AG04450 (cell line): ENCODE results near the gene ARFGEF3. TPM values are rescaled to one million over a fixed set of nuclear protein-coding genes. Genes with fewer than 3 reads are reported as not detected.
"Not testable (repeated sequence)": the region's sequence is repeated elsewhere in the genome, so short reads cannot be mapped to it uniquely, and the experiment has no call there.

ENCODE experiments used
- CTCF ChIA-PET: fragments of 300-600, 350-600 bp; formaldehyde crosslinking; extraction: SDS; loops from one replicate; lab custom pipeline; 2022; ENCODE audit warnings: antibody characterized with exemption, inconsistent platforms; lab: Charles Lee
- POLR2A ChIA-PET: fragments of 350-600 bp; formaldehyde crosslinking; extraction: SDS; loops from one replicate; lab custom pipeline; 2021; ENCODE audit warnings: antibody characterized with exemption, inconsistent platforms; lab: Yijun Ruan, JAX
- DNase-seq: peaks from one replicate; pipeline ENCODE4 v3.0.0-alpha.2; 2011; ENCODE audit warnings: low read depth, low spot score
- H3K27ac ChIP-seq: one replicate; pipeline ENCODE4 v1.5.1; 2012; ENCODE audit warnings: low read depth, low read length, control low read depth
- H3K27me3 ChIP-seq: one replicate; pipeline ENCODE4 v1.6.0; 2012; ENCODE audit warnings: low read length; ENCODE audit not compliant: control insufficient read depth, insufficient read depth
- H3K4me3 ChIP-seq: 2 replicates; pipeline ENCODE4 v1.5.1; 2011; ENCODE audit warnings: mild to moderate bottlenecking, low read depth, low read length, control low read depth
- H3K9me3 ChIP-seq: 2 replicates; pipeline ENCODE4 v1.5.1; 2012; ENCODE audit warnings: low read length; ENCODE audit not compliant: control insufficient read depth, insufficient read depth
- CTCF ChIP-seq: IDR thresholded peaks from 2 replicates; pipeline ENCODE4 v1.5.1; 2011; ENCODE audit warnings: low read depth, low read length, control low read depth, inconsistent platforms
- polyA plus RNA-seq: library from polyadenylated mRNA; depleted of rRNA; stranded (reverse); fragments of >200 nt; gene quantifications from 2 replicates; pipeline ENCODE4 v1.2.3, GENCODE V29; 2011

ARFGEF3 gene
- polyA plus RNA-seq, 1 experiment: 0.02 TPM

DNA sequence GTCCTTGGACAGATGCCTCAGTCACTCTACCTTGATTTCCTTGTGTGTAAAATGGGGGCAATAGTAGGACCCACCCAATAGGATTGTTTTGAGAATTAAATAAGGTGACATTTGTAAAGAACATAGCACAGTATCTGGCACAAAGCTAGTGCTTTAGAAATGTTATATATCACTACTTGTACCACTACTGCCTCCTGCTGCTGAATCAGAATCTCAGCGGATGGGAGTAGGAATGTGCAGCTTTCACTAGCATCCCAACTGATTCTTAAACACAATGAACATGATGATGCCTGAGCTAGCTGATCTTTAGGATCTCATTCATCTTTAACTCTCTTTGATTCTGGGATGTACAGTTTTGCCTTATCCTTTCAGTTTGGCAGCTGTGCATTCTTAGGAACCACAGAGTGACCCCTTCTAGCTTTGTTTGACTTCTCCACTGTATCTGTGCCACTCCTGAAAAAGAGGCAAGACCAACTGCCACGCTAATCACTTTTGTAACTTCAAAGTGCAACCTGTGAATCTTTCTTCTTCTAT lies 49.4 kb downstream of the ARFGEF3 start:
- H3K27ac ChIP-seq: no peak overlapping the region
- CTCF ChIA-PET: interaction anchor here (1.1 to 1.4 kb wide), 2 partner anchors 23 to 95 kb away, joined by 3 read pairs; no protein-coding TSS in a partner anchor
- no peak for TF ChIP-seq CTCF
- DNase-seq: no peak
- H3K27me3 ChIP-seq: no peaks in the 10 kb centered on the region
- POLR2A ChIA-PET: no interaction called here
- H3K9me3 ChIP-seq: no peaks in the 10 kb centered on the region
- H3K4me3 ChIP-seq: no peak overlapping the region

DNA sequence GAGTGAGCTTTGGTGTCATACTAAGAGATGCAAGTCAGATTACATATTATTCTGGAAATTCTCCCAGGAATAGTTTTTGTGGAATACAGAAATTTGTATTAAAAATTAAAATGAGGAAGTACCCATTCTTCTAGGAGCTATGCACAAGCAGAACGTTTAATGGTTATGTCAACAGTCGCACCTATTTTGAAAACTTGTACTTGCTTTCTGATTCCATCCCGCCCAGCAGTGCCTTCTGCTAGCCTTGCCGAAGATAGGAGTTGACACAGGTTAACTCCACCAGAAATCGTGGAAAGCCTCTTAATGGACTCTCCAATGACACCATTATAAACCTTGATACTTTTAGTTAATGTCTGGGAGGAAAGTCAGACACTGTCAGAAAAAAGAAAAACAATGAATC lies 49.9 kb downstream of the ARFGEF3 start:
- ChIA-PET CTCF (interaction anchor here (1.1 to 1.4 kb wide), 2 partner anchors 23 to 95 kb away, joined by 3 read pairs; no protein-coding TSS in a partner anchor), POLR2A (no interaction called here)
- H3K4me3 ChIP-seq: no peak overlapping the region
- H3K27ac ChIP-seq: no peak overlapping the region
- no peaks in the 10 kb centered on the region for H3K9me3 ChIP-seq
- no peak for TF ChIP-seq CTCF
- no peaks in the 10 kb centered on the region for H3K27me3 ChIP-seq
- DNase-seq: no peak

- DNase-seq, H3K4me3 ChIP-seq, POLR2A ChIA-PET, H3K27ac ChIP-seq, H3K27me3 ChIP-seq, H3K9me3 ChIP-seq: not testable (repeated sequence)
- CTCF ChIA-PET: interaction anchor here (1.4 kb wide), 1 partner anchor 96 kb away, joined by 3 read pairs; no protein-coding TSS in a partner anchor
Measured at GRCh38 chr6:138212530-138212929, 50.8 kb downstream of the ARFGEF3 start.

DNA sequence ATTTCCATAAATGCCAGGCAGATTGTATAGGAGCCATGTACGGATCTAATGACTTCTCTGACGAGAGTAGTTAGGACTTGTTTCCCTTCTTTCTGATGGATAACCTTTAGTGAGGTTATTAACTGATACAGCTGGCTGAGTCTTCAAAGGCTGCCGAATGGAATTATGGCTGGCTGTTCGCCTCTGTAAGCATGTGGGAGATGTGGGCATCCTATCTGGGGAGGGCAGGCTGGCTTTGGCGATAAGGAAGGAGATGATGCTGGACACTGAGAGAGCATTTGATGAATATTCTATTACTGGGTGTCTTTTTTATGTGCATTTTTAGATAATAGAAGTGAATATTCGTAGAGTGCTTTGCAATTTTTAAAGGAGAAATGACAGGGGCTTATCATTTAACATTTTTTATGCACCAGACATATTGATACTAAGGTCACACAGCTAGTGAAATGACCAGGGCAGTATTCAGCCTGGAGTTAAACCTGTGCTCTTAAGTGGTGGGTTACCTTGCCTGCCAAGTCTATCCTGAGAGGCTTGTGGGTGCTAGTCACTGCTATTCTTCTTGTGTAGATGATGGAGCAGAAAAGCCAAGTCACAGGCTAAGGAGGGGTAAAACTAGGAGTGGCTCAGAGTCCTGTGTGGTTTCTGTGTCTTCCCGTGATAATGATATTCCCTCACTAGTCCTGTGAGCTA lies 53.5 kb downstream of the ARFGEF3 start:
- Histone ChIP-seq H3K27me3 (no peaks in the 10 kb centered on the region), H3K4me3 (no peak overlapping the region), H3K27ac (no peak overlapping the region), H3K9me3 (no peaks in the 10 kb centered on the region)
- POLR2A ChIA-PET: no interaction called here
- CTCF ChIA-PET: no interaction called here
- no peak for DNase-seq
- no peak for TF ChIP-seq CTCF

DNA sequence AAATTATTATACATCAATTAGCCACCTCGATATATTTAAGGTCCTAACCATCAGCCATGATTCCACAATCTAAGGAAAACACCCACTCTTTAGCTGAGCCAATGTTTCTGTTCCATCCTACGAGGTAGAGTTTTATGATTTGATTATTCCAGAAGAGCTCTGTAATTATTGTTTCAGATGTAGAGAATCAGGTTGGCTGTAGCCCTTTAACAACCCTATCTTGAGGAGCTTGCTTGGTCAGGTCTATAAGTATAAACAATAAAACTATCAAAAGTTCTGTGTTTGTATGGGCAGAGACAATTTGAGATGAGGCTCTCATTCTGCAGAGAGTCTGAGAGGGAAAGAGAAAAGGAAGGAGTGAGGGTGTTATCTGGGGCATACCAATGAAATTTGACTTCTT lies 56.7 kb downstream of the ARFGEF3 start, which contains the start of gene PBOV1:
Gene PBOV1, minus strand, starts transcription at position 43 of the 400 bp plus-strand sequence. CDS start 96 bp downstream, outside the sequence.
- Histone ChIP-seq H3K4me3 (no peak within 1 kb of the TSS), H3K9me3 (no peaks in the 10 kb centered on the region), H3K27ac (no peak within 1 kb of the TSS), H3K27me3 (no peaks in the 10 kb centered on the region)
- ChIA-PET CTCF (no interaction called here), POLR2A (no interaction called here)
- DNase-seq: no peak
- no peak for TF ChIP-seq CTCF
